Measurements from ENCODE around the gene MRPL18.

MRPL18 gene

GRCh38 chr6:159828074-159828473, 37.8 kb downstream of the MRPL18 start:
- Histone ChIP-seq H3F3A (ENCODE audit: insufficient read depth, low read length) (no peaks in the 10 kb centered on the region), H3K4me3 (ENCODE audit: low read depth, low read length, poor library complexity, severe bottlenecking) (no peak overlapping the region), H3K9me2 (ENCODE audit: low read depth, low read length) (no peaks in the 10 kb centered on the region), H3K36me3 (ENCODE audit: insufficient read depth, low read length) (no peaks in the 10 kb centered on the region), H3K9ac (ENCODE audit: low read length) (no peak overlapping the region), H3K27ac (ENCODE audit: low read depth, low read length, poor library complexity, severe bottlenecking) (no peak overlapping the region), H3K79me2 (ENCODE audit: insufficient read depth, low read length) (no peaks in the 10 kb centered on the region), H4K20me1 (ENCODE audit: insufficient read depth, low read length) (no peaks in the 10 kb centered on the region), H3K4me2 (ENCODE audit: low read length) (no peak overlapping the region), H3K4me1 (ENCODE audit: insufficient read depth, low read length, severe bottlenecking) (no peaks in the 10 kb centered on the region), H3K27me3 (ENCODE audit: insufficient read depth, low read length) (peaks cover 6% of the 10 kb centered on the region; the same call in 1 of the 2 replicates), H3K9me3 (ENCODE audit: low read length) (no peaks in the 10 kb centered on the region), H2AFZ (ENCODE audit: low read length) (no peak overlapping the region)
- TF ChIP-seq EZH2 (IDR thresholded peaks at IDR 0.05; ENCODE audit: borderline replicate concordance, low read length), result no peak

- no peaks in the 10 kb centered on the region for H3F3A ChIP-seq (ENCODE audit: insufficient read depth, low read length)
- H3K9ac ChIP-seq (ENCODE audit: low read length), result no peak overlapping the region
- H3K27me3 ChIP-seq (ENCODE audit: insufficient read depth, low read length), result no peaks in the 10 kb centered on the region
- H2AFZ ChIP-seq (ENCODE audit: low read length), result no peak overlapping the region
- H3K4me2 ChIP-seq (ENCODE audit: low read length), result no peak overlapping the region
- H3K36me3 ChIP-seq (ENCODE audit: insufficient read depth, low read length), result no peaks in the 10 kb centered on the region
- H3K9me3 ChIP-seq (ENCODE audit: low read length), result no peaks in the 10 kb centered on the region
- no peak overlapping the region for H3K27ac ChIP-seq (ENCODE audit: low read depth, low read length, poor library complexity, severe bottlenecking)
- H3K4me3 ChIP-seq (ENCODE audit: low read depth, low read length, poor library complexity, severe bottlenecking), result no peak overlapping the region
- H3K4me1 ChIP-seq (ENCODE audit: insufficient read depth, low read length, severe bottlenecking), result no peaks in the 10 kb centered on the region
- no peaks in the 10 kb centered on the region for H3K79me2 ChIP-seq (ENCODE audit: insufficient read depth, low read length)
- TF ChIP-seq, protein P1, sequence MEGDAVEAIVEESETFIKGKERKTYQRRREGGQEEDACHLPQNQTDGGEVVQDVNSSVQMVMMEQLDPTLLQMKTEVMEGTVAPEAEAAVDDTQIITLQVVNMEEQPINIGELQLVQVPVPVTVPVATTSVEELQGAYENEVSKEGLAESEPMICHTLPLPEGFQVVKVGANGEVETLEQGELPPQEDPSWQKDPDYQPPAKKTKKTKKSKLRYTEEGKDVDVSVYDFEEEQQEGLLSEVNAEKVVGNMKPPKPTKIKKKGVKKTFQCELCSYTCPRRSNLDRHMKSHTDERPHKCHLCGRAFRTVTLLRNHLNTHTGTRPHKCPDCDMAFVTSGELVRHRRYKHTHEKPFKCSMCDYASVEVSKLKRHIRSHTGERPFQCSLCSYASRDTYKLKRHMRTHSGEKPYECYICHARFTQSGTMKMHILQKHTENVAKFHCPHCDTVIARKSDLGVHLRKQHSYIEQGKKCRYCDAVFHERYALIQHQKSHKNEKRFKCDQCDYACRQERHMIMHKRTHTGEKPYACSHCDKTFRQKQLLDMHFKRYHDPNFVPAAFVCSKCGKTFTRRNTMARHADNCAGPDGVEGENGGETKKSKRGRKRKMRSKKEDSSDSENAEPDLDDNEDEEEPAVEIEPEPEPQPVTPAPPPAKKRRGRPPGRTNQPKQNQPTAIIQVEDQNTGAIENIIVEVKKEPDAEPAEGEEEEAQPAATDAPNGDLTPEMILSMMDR (IDR thresholded peaks at IDR 0.05; ENCODE audit: low read length), result no peak
- no peak for TF ChIP-seq EZH2 (IDR thresholded peaks at IDR 0.05; ENCODE audit: borderline replicate concordance, low read length)
- H3K9me2 ChIP-seq (ENCODE audit: low read depth, low read length), result no peaks in the 10 kb centered on the region
- H4K20me1 ChIP-seq (ENCODE audit: insufficient read depth, low read length), result no peaks in the 10 kb centered on the region
These were observed 39.3 kb downstream of the MRPL18 start for GRCh38 chr6:159829526-159829925.

DNA sequence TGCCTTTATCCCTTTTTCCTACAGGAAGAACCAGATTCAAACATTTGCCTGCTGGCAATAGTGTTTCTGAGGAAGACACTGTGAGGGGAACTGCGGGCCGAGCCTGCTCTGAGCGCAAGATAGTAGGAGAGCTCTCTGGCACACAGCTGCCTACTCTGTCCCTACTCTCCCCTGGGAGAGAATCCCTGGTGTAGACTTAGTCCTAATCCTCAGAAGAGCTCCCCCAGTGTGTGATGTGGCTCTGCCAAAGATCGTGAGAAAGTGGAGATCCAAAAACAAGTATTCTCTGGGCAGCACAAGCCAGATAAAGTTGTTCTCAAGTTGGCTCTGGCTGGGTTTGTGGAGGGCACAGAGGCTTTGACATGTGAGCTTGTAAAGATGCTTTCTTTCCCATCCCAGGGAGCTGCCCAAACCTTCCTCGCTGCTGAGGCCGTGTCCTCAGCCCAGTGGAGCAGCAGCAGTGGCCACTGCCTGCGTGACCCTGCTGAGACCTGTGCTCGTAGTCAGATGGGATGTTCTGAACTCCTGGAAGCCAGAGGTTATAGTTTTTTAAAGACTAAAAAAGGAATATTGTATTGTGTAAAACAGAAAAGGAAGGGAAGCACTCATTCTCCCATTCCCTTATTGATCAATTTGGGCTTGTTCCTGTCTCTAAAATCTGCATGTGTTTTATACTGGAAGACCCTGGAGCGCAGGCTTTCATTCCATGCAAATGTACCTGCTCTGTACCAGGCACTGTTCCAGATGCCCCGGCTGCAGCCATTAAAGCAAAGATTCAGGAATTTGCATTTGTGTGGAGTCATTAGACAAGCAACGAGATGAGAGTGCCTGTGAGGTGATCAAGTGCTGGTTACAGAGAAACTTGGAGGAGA, 40.5 kb downstream of the MRPL18 start:
- no peaks in the 10 kb centered on the region for H3K4me1 ChIP-seq (ENCODE audit: insufficient read depth, low read length, severe bottlenecking)
- no peaks in the 10 kb centered on the region for H3K36me3 ChIP-seq (ENCODE audit: insufficient read depth, low read length)
- H3K9ac ChIP-seq (ENCODE audit: low read length), result no peak overlapping the region
- no peak overlapping the region for H3K27ac ChIP-seq (ENCODE audit: low read depth, low read length, poor library complexity, severe bottlenecking)
- no peaks in the 10 kb centered on the region for H3K27me3 ChIP-seq (ENCODE audit: insufficient read depth, low read length)
- no peaks in the 10 kb centered on the region for H3K9me2 ChIP-seq (ENCODE audit: low read depth, low read length)
- H3F3A ChIP-seq (ENCODE audit: insufficient read depth, low read length), result no peaks in the 10 kb centered on the region
- no peaks in the 10 kb centered on the region for H3K9me3 ChIP-seq (ENCODE audit: low read length)
- H4K20me1 ChIP-seq (ENCODE audit: insufficient read depth, low read length), result no peaks in the 10 kb centered on the region
- no peaks in the 10 kb centered on the region for H3K79me2 ChIP-seq (ENCODE audit: insufficient read depth, low read length)
- TF ChIP-seq, protein P1 (IDR thresholded peaks at IDR 0.05; ENCODE audit: low read length), result no peak
- no peak for TF ChIP-seq EZH2 (IDR thresholded peaks at IDR 0.05; ENCODE audit: borderline replicate concordance, low read length)
- no peak overlapping the region for H2AFZ ChIP-seq (ENCODE audit: low read length)
- no peak overlapping the region for H3K4me2 ChIP-seq (ENCODE audit: low read length)
- H3K4me3 ChIP-seq (ENCODE audit: low read depth, low read length, poor library complexity, severe bottlenecking), result no peak overlapping the region

DNA sequence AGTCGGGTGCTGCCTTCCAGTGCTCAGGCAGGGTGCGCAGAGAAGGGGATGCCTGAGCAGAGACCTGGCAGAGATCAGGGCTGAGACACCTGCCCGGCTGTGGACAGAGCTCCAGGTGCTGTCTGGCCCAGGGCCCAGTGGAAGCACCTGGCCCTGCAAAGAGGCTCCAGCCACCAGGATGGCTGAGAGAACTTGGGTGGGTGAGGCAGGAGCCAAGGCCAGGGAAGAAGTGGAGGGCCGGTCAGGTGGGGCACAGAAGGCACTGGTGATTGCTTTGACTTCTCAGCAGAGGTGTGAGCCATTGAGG, 41.1 kb downstream of the MRPL18 start:
- H3K79me2 ChIP-seq (ENCODE audit: insufficient read depth, low read length), result no peaks in the 10 kb centered on the region
- no peaks in the 10 kb centered on the region for H3K4me1 ChIP-seq (ENCODE audit: insufficient read depth, low read length, severe bottlenecking)
- no peaks in the 10 kb centered on the region for H3K36me3 ChIP-seq (ENCODE audit: insufficient read depth, low read length)
- H3K27me3 ChIP-seq (ENCODE audit: insufficient read depth, low read length), result no peaks in the 10 kb centered on the region
- no peak overlapping the region for H3K4me3 ChIP-seq (ENCODE audit: low read depth, low read length, poor library complexity, severe bottlenecking)
- H2AFZ ChIP-seq (ENCODE audit: low read length), result no peak overlapping the region
- H3K9me2 ChIP-seq (ENCODE audit: low read depth, low read length), result no peaks in the 10 kb centered on the region
- TF ChIP-seq, protein P1 (IDR thresholded peaks at IDR 0.05; ENCODE audit: low read length), result no peak
- TF ChIP-seq EZH2 (IDR thresholded peaks at IDR 0.05; ENCODE audit: borderline replicate concordance, low read length), result no peak
- H3F3A ChIP-seq (ENCODE audit: insufficient read depth, low read length), result no peaks in the 10 kb centered on the region
- no peak overlapping the region for H3K9ac ChIP-seq (ENCODE audit: low read length)
- no peak overlapping the region for H3K4me2 ChIP-seq (ENCODE audit: low read length)
- no peaks in the 10 kb centered on the region for H4K20me1 ChIP-seq (ENCODE audit: insufficient read depth, low read length)
- H3K9me3 ChIP-seq (ENCODE audit: low read length), result no peaks in the 10 kb centered on the region
- no peak overlapping the region for H3K27ac ChIP-seq (ENCODE audit: low read depth, low read length, poor library complexity, severe bottlenecking)
